H7 (cell line): ENCODE results near the gene INTS3. TPM values are rescaled to one million over a fixed set of nuclear protein-coding genes. Genes with fewer than 3 reads are reported as not detected.
"Not testable (repeated sequence)": the region's sequence is repeated elsewhere in the genome, so short reads cannot be mapped to it uniquely, and the experiment has no call there.

Experiments
- DNase-seq: peaks from one replicate; pipeline ENCODE4 v3.0.0; 2012
- H3K27me3 ChIP-seq: 2 replicates; pipeline ENCODE4 v1.6.0; 2011; ENCODE audit warnings: mild to moderate bottlenecking, low read length; ENCODE audit not compliant: control insufficient read depth, insufficient read depth
- H3K36me3 ChIP-seq: replicated peaks from 2 replicates; pipeline ENCODE4 v1.5.1; 2011; ENCODE audit warnings: low read length; ENCODE audit not compliant: control insufficient read depth, insufficient read depth
- H3K4me3 ChIP-seq: 2 replicates; pipeline ENCODE4 v1.5.1; 2011; ENCODE audit warnings: low read depth, mild to moderate bottlenecking, control low read depth, low read length, moderate library complexity; ENCODE audit not compliant: insufficient read depth
- total RNA-seq: library from RNA; depleted of rRNA; stranded (reverse); fragments of >200 nt; shearing (Covaris generic); gene quantifications from 2 replicates; pipeline ENCODE4 v1.2.3, GENCODE V29; 2014

Gene INTS3
- total RNA-seq, 1 experiment from 2014 or later, result 58.3 TPM

- Histone ChIP-seq H3K36me3 (peaks cover 56% of the 10 kb centered on the region), H3K27me3 (no peaks in the 10 kb centered on the region), H3K4me3 (no peak overlapping the region)
- DNase-seq, result no peak
Measured at GRCh38 chr1:153763365-153764225, 35.7 kb downstream of the INTS3 start.

- no peak for DNase-seq
- Histone ChIP-seq H3K36me3 (peaks cover 58% of the 10 kb centered on the region), H3K27me3 (no peaks in the 10 kb centered on the region), H3K4me3 (no peak overlapping the region)
Measured at GRCh38 chr1:153764310-153764709, 36.5 kb downstream of the INTS3 start.

DNA sequence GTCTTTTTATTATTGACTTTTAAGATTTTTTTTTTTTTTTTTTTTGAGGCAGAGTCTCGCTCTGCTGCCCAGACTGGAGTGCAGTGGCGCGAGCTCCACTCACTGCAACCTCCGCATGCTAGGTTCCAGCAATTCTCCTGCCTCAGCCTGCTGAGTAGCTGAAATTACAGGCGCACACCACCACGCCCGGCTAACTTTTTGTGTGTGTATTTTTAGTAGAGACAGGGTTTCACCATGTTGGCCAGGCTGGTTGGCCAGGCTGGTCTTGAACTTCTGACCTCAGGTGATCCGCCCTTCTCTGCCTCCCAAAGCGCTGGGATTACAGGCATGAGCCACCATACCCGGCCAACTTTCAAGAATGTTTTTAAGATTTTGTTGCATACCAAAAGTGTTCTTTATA is 38.8 kb downstream of the INTS3 start:
- not testable (repeated sequence) for DNase-seq, H3K4me3 ChIP-seq, H3K27me3 ChIP-seq
- peaks cover 57% of the 10 kb centered on the region for H3K36me3 ChIP-seq

GRCh38 chr1:153767519-153767918 is 39.7 kb downstream of the INTS3 start:
- no peak overlapping the region for H3K4me3 ChIP-seq
- peaks cover 53% of the 10 kb centered on the region for H3K36me3 ChIP-seq
- DNase-seq, result no peak
- H3K27me3 ChIP-seq, result no peaks in the 10 kb centered on the region

DNA sequence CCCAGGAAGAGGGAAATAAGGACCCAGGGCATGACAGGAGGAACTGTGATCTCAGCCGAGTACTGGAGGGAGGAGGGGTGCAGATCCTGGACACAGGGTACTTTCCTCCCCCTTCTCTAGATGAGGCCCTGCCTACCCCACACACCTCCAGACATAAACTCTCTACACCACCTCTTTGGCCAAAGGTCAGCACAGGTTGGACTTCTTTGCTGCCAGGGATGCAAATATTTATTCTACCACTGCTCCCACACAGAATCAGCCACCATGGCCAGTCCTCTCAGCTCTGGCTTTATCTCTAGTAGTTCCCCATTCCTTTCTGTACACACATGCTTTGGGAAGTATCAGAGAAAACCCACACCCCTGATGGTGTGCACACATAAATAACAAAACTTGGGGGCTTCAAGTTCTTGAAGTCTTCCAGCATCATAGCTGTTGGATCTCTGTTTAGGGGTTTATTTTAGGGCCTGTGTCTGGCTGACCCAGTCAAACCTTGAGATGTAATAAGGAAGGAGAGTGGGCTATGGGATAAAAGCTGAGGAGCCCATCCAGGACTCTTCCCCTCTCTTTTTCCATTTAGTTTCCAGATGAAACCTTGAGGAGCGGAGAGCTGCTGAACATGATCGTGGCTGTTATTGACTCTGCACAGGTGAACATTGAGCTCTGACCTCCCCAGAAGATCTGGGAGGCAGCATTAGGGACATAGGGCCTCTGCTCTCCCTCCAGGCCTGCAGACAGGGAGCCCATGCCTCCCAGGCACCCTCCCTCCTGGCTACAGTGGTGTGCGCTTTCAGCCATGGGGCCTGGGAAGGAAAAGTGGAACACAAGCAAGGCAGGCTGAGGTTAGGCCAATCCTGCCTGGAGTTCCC is 40.7 kb downstream of the INTS3 start:
- peaks cover 50% of the 10 kb centered on the region for H3K36me3 ChIP-seq

DNA sequence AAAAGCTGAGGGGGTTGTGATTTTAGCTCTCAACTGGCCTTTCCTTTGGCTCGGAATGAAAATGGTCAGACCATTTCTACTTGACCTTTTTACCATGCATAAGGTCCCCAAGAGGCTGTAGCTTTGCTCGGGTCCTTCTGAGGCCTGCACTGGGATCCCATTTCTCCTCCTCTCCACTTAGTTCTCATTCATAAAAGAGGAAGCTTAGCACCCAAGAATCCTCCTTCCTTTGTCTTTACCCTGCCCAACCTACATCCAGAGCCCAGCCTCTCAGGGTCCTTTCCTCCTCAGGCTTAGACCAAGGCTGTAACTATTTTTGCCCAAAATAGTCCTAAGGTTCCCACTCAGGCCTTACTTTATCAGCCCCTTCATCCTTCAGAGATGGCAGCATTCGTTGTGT is 41.4 kb downstream of the INTS3 start:
- Histone ChIP-seq H3K4me3 (no peak overlapping the region), H3K27me3 (no peaks in the 10 kb centered on the region), H3K36me3 (peaks cover 43% of the 10 kb centered on the region)
- DNase-seq, result no peak

More for the DNA sequence above, 40.7 kb downstream of the INTS3 start:
- no peak for DNase-seq
- no peak overlapping the region for H3K4me3 ChIP-seq
- H3K27me3 ChIP-seq, result no peaks in the 10 kb centered on the region

GRCh38 chr1:153770797-153771196 is 42.9 kb downstream of the INTS3 start:
- Histone ChIP-seq H3K27me3 (no peaks in the 10 kb centered on the region), H3K36me3 (peaks cover 37% of the 10 kb centered on the region), H3K4me3 (no peak overlapping the region)
- peak; percentile 48 for DNase-seq

- H3K4me3 ChIP-seq, result no peak overlapping the region
- H3K27me3 ChIP-seq, result no peaks in the 10 kb centered on the region
- DNase-seq, result peak; percentile 42
- H3K36me3 ChIP-seq, result peaks cover 37% of the 10 kb centered on the region
Measured at GRCh38 chr1:153771261-153771660, 43.4 kb downstream of the INTS3 start.

DNA sequence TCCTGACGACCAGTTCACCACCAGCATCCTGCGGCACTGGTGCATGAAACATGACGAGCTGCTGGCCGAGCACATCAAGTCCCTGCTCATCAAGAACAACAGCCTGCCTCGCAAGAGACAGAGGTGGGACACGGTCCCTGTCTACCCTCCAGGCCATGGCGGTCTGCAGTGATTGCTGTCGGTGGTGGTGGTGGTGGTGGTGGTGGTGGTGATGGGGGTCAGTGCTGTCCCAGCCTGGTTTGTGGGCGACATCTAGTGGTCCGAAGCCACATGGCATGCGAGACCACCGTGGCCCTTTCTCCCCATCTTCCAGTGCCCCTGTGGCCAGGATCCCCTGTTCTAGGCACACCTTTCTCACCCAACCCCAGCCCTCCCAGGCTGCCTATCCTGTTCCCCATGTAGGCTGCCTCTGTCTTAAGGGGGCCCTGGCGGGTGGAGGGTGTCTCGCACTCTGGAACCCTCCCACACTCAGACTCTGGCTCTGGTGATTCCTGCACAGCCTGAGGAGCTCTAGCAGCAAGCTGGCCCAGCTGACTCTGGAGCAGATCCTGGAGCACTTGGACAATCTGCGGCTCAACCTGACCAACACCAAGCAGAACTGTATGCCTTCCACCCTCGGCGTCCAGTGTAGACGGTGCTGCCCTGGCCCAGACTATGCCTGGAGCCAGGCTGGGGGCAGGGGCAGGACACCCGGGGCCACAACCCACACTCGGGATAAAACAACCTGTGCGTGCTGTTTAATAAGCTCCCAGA is 44.2 kb downstream of the INTS3 start:
- H3K27me3 ChIP-seq, result no peaks in the 10 kb centered on the region
- H3K4me3 ChIP-seq, result no peak overlapping the region
- H3K36me3 ChIP-seq, result peaks cover 37% of the 10 kb centered on the region
- DNase-seq, result peak; percentile 88

DNA sequence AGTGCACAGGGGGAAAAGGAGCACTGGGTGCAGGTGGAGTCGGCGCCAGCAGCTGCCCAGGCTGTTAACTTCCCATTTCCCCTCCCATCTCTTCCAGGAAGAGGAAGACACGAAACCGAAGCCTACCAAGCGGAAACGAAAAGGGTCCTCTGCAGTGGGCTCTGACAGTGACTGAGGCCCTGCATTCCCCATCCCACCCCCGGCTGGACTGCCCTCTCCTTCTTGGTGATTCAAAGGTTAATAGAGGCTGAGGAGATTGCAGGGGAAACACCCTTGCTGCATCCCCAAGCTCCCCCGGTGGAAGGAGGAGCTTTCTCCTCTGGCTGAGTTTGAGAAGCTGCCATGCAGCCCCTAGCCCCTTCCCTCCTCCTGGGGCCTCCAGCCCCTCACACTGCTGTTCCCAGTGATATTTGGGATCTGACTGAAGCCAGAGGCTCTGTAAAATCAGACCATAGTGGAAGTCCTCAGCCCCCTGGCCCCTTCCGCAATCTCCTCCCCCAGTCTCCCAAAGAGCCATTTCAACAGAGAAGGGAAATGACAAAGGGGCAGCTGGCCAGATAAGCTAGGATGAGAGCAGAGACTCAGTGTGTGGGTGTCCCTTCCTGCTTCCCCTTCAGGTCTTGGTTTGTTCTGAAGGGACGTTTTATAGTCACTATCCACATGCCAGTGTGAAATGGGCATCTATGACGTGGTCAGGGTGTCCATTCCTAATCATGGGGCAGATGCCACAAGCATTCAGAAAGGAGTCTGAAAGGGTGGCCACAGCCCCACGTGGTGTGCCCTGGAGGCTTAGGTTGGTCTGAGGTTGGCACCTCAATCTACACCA is 45.5 kb downstream of the INTS3 start:
- no peaks in the 10 kb centered on the region; the same call in 1 of the 2 replicates for H3K27me3 ChIP-seq
- H3K36me3 ChIP-seq, result peaks cover 24% of the 10 kb centered on the region
- H3K4me3 ChIP-seq, result no peak overlapping the region
- DNase-seq, result peak; percentile 30

- Histone ChIP-seq H3K27me3 (no peaks in the 10 kb centered on the region; the same call in 1 of the 2 replicates), H3K36me3 (peaks cover 21% of the 10 kb centered on the region), H3K4me3 (no peak overlapping the region)
- DNase-seq, result peak; percentile 24
Measured at GRCh38 chr1:153774026-153774595, 46.3 kb downstream of the INTS3 start.

- peak; percentile 88 for DNase-seq
- peaks cover 17% of the 10 kb centered on the region for H3K36me3 ChIP-seq
- H3K27me3 ChIP-seq, result no peaks in the 10 kb centered on the region; the same call in 1 of the 2 replicates
Measured at GRCh38 chr1:153774780-153775457, 47.1 kb downstream of the INTS3 start, which contains the start of gene SLC27A3. Gene SLC27A3, plus strand, starts transcription at chr1:153775407. Its CDS starts 91 bp downstream, at chr1:153775498.

More at GRCh38 chr1:153774780-153775457, 47.1 kb downstream of the INTS3 start, which contains the start of gene SLC27A3:
- peak within 1 kb of the TSS; percentile 97 for H3K4me3 ChIP-seq
